H1 (cell line): ENCODE data around the gene ATP6V0A1. TPM values are rescaled to one million over a fixed set of nuclear protein-coding genes. Genes with fewer than 3 reads are reported as not detected.

Source experiments
- CBX8 ChIP-seq: fragments of 300-800, 300-1000 bp; sonication (generic); IDR thresholded peaks from 2 replicates; pipeline ENCODE4 v1.7.1; 2016; ENCODE audit warnings: low read depth, low read length, borderline replicate concordance
- RBBP5 ChIP-seq: IDR thresholded peaks from 2 replicates; pipeline ENCODE4 v1.7.1; 2012; ENCODE audit warnings: low read depth, mild to moderate bottlenecking, inconsistent platforms, low read length, moderate library complexity, borderline replicate concordance
- polyA plus RNA-seq, 7 experiments: library from polyadenylated mRNA; depleted of rRNA in 3 of 7; stranded (reverse) in 5 of 7; unstranded in 2 of 7; fragments of >200 nt in 5 of 7; fragments of 200-250 nt in 2 of 7; gene quantifications; 1 replicate in 5 of 7; 2 replicates in 1 of 7; 4 replicates in 1 of 7; pipeline versions ENCODE4 v1.2.1 to v1.2.3, GENCODE V29; 2011 to 2013; ENCODE audit warnings: missing spikeins in 2 of 7, mixed read lengths in 2 of 7
- total RNA-seq: library from RNA; stranded (reverse); fragmentation: NEBNext Ultra II Directional; extraction: Animal tissue kit (Norgen Biotek cat#: 25700); gene quantifications from 2 replicates; pipeline ENCODE4 v1.2.1, GENCODE V29; 2021

The ATP6V0A1 gene
- total and polyA plus RNA-seq, 2 of the 8 experiments (the other 6 are each of a cell fraction or from before 2014, with no cell fraction given) = 55.3 to 63.4 TPM

GRCh38 chr17:42485680-42486079, 27.0 kb downstream of the ATP6V0A1 start (continued):
- TF ChIP-seq RBBP5 (no peak), CBX8 (no peak)
